Body of pancreas (tissue), 4 donors: Measurements from ENCODE around the gene PAPOLB. TPM values are rescaled to one million over a fixed set of nuclear protein-coding genes. Genes with fewer than 3 reads are reported as not detected.

Experiments used
- ATAC-seq: fragments of 150-250 bp; one replicate; pipeline ENCODE4 v1.9.1; 2016
- DNase-seq, 4 donors: peaks; one replicate each; pipeline ENCODE4 v3.0.0-alpha.2; 2019
- H3K27ac ChIP-seq, 4 donors: fragments of 200-600 bp; sonication (generic); 1 replicate in 3 of 4; 2 replicates in 1 of 4; pipeline versions ENCODE4 v1.5.1 to v1.6.1; 2016 to 2019; ENCODE audit warnings: mild to moderate bottlenecking in 1 of 4, mixed read lengths in 1 of 4, moderate library complexity in 1 of 4
- H3K27me3 ChIP-seq, 2 donors: fragments of 200-600 bp; sonication (generic); one replicate each; pipeline ENCODE4 v1.6.0; 2016; ENCODE audit warnings: mild to moderate bottlenecking in 1 of 2
- H3K36me3 ChIP-seq, 2 donors: fragments of 200-600 bp; sonication (generic); replicated peaks in 1 of 2; 2 replicates each; pipeline ENCODE4 v1.5.1; 2016; ENCODE audit warnings: low read depth in 2 of 2; ENCODE audit not compliant: insufficient read depth in 1 of 2
- H3K4me1 ChIP-seq: fragments of 200-600 bp; sonication (generic); one replicate; pipeline ENCODE4 v1.6.0; 2016
- H3K4me3 ChIP-seq, 2 donors: fragments of 200-600 bp; sonication (generic); 1 replicate in 1 of 2; 2 replicates in 1 of 2; pipeline ENCODE4 v1.5.1; 2016 to 2019
- H3K9me3 ChIP-seq, 3 donors: fragments of 200-600 bp; sonication (generic); 1 replicate in 2 of 3; 2 replicates in 1 of 3; pipeline ENCODE4 v1.5.1; 2016
- CTCF ChIP-seq, 7 experiments: fragments of 450-650 bp in 4 of 7; fragments of 200-600 bp in 3 of 7; sonication (generic) in 3 of 7; IDR thresholded peaks; one replicate each; pipeline ENCODE4 v1.5.1; 2016 to 2019; ENCODE audit warnings: antibody characterized with exemption in 7 of 7
- POLR2A ChIP-seq, 3 donors: fragments of 450-650 bp; IDR thresholded peaks; one replicate each; pipeline ENCODE4 v1.6.1; 2016; ENCODE audit warnings: antibody characterized with exemption in 3 of 3, mild to moderate bottlenecking in 2 of 3
- WGBS, 2 donors: methylation state at CpG; one replicate each; pipeline ENCODE4 v1.1.5; 2017; 5-methylcytosine and 5-hydroxymethylcytosine counted together
- intact Hi-C: fragments of 100-400 bp; cut with DNase I; formaldehyde crosslinking; loops from one replicate; pipeline ENCODE4 v1.15.1; 2023
- total RNA-seq, 2 donors: library from RNA; depleted of rRNA; stranded (reverse); fragments of >200 nt; gene quantifications; one replicate each; pipeline ENCODE4 v1.1.0, GENCODE V29; 2016

The PAPOLB gene
- total RNA-seq, 2 donors from 2014 or later = under 0.01 TPM; not detected in 1

- WGBS, 2 donors = 93 to 96% methylated on average over 16 of the region's 16 CpGs
- H3K27ac ChIP-seq = no peak overlapping the region
- no peak for TF ChIP-seq POLR2A (IDR thresholded peaks at IDR 0.05)
- no peak for TF ChIP-seq CTCF (IDR thresholded peaks at IDR 0.05)
- H3K27me3 ChIP-seq = no peaks in the 10 kb centered on the region
- no peak for ATAC-seq
- intact Hi-C loops = no loop called here
- no peaks in the 10 kb centered on the region for H3K4me1 ChIP-seq
- DNase-seq = no peak
- H3K4me3 ChIP-seq = no peak overlapping the region
- H3K9me3 ChIP-seq = no peaks in the 10 kb centered on the region
- H3K36me3 ChIP-seq = no peaks in the 10 kb centered on the region
Measured at GRCh38 chr7:4832711-4833110, 29.1 kb downstream of the PAPOLB start.

- no peak overlapping the region for H3K4me3 ChIP-seq
- no peaks in the 10 kb centered on the region for H3K4me1 ChIP-seq
- ATAC-seq (no peak), DNase-seq (no peak)
- intact Hi-C loops = no loop called here
- 77 to 78% methylated on average over 17 of the region's 17 CpGs for WGBS, 2 donors
- H3K27ac ChIP-seq = no peak overlapping the region
- H3K27me3 ChIP-seq = no peaks in the 10 kb centered on the region
- H3K9me3 ChIP-seq = no peaks in the 10 kb centered on the region
- no peak for TF ChIP-seq CTCF (IDR thresholded peaks at IDR 0.05)
- no peak for TF ChIP-seq POLR2A (IDR thresholded peaks at IDR 0.05)
- no peaks in the 10 kb centered on the region for H3K36me3 ChIP-seq
Measured at GRCh38 chr7:4831723-4832495, 29.9 kb downstream of the PAPOLB start.

- H3K4me1 ChIP-seq = no peaks in the 10 kb centered on the region
- H3K9me3 ChIP-seq = no peaks in the 10 kb centered on the region
- peak; percentile 70 to 85 (median 76) for DNase-seq
- no peak overlapping the region for H3K27ac ChIP-seq
- intact Hi-C loops = no loop called here
- H3K4me3 ChIP-seq = no peak overlapping the region
- TF ChIP-seq CTCF (IDR thresholded peaks at IDR 0.05) (peak; percentile 59 to 99 (median 78)), POLR2A (IDR thresholded peaks at IDR 0.05) (no peak)
- whole genome bisulfite sequencing, 2 donors = 38 to 55% methylated on average over 9 to 14 of the region's 14 CpGs
- peak; percentile 81 for ATAC-seq
- no peaks in the 10 kb centered on the region for H3K27me3 ChIP-seq
- no peaks in the 10 kb centered on the region for H3K36me3 ChIP-seq
Measured at GRCh38 chr7:4830176-4830575, 31.7 kb downstream of the PAPOLB start.

- TF ChIP-seq CTCF (IDR thresholded peaks at IDR 0.05) = no peak
- no peak for TF ChIP-seq POLR2A (IDR thresholded peaks at IDR 0.05)
- Histone ChIP-seq H3K4me3 (no peak overlapping the region), H3K9me3 (no peaks in the 10 kb centered on the region), H3K4me1 (no peaks in the 10 kb centered on the region), H3K36me3 (no peaks in the 10 kb centered on the region), H3K27me3 (no peaks in the 10 kb centered on the region), H3K27ac (no peak overlapping the region)
- intact Hi-C loops = no loop called here
- 82 to 85% methylated on average over 12 to 17 of the region's 17 CpGs for WGBS, 2 donors
- ATAC-seq (no peak), DNase-seq (no peak)
Measured at GRCh38 chr7:4828720-4829383, 33.0 kb downstream of the PAPOLB start.
